Neural cell (in vitro differentiated cells): Measurements from ENCODE around the gene AKAP9. TPM values are rescaled to one million over a fixed set of nuclear protein-coding genes. Genes with fewer than 3 reads are reported as not detected.
"Not testable (repeated sequence)": the region's sequence is repeated elsewhere in the genome, so short reads cannot be mapped to it uniquely, and the experiment has no call there.

ENCODE experiments used
- H2AFZ ChIP-seq: fragments of 200-600, 300-800 bp; sonication (generic), shearing (Covaris generic); 2 replicates; pipeline ENCODE4 v1.6.0; 2014; ENCODE audit warnings: low read depth, mild to moderate bottlenecking, antibody characterized with exemption, low read length, moderate library complexity
- H3F3A ChIP-seq: fragments of 200-600 bp; shearing (Covaris generic); 2 replicates; pipeline ENCODE4 v1.6.1; 2016; ENCODE audit warnings: mild to moderate bottlenecking, moderate library complexity, mixed read lengths, antibody characterized with exemption, low read length; ENCODE audit not compliant: insufficient read depth, poor library complexity, severe bottlenecking
- H3K27ac ChIP-seq: fragments of 200-600, 300-800 bp; sonication (generic), shearing (Covaris generic); 2 replicates; pipeline ENCODE4 v1.5.1; 2014; ENCODE audit warnings: mild to moderate bottlenecking, low read length, moderate library complexity
- H3K27me3 ChIP-seq: fragments of 300-800, 200-600 bp; sonication (generic), shearing (Covaris generic); 2 replicates; pipeline ENCODE4 v1.6.0; 2014; ENCODE audit warnings: mild to moderate bottlenecking, low read depth, low read length, moderate library complexity; ENCODE audit not compliant: insufficient read depth
- H3K36me3 ChIP-seq: fragments of 300-800, 200-600 bp; sonication (generic), shearing (Covaris generic); 2 replicates; pipeline ENCODE4 v1.5.1; 2014; ENCODE audit warnings: mild to moderate bottlenecking, antibody characterized with exemption, low read length, moderate library complexity; ENCODE audit not compliant: insufficient read depth
- H3K4me2 ChIP-seq: fragments of 300-800, 200-600 bp; sonication (generic), shearing (Covaris generic); 2 replicates; pipeline ENCODE4 v1.6.0; 2014; ENCODE audit warnings: mild to moderate bottlenecking, low read length
- H3K4me3 ChIP-seq: fragments of 300-800, 200-600 bp; sonication (generic), shearing (Covaris generic); 2 replicates; pipeline ENCODE4 v1.5.1; 2014; ENCODE audit warnings: mild to moderate bottlenecking, low read length, moderate library complexity
- H3K79me2 ChIP-seq: fragments of 200-600 bp; shearing (Covaris generic); replicated peaks from 2 replicates; pipeline ENCODE4 v1.6.0; 2014; ENCODE audit warnings: mild to moderate bottlenecking, low read length, moderate library complexity; ENCODE audit not compliant: insufficient read depth
- H3K9ac ChIP-seq: fragments of 300-800, 200-600 bp; sonication (generic), shearing (Covaris generic); 2 replicates; pipeline ENCODE4 v1.6.1; 2016; ENCODE audit warnings: mild to moderate bottlenecking, low read length, mixed read lengths
- H3K9me2 ChIP-seq: fragments of 200-600 bp; shearing (Covaris generic); 2 replicates; pipeline ENCODE4 v1.6.1; 2016; ENCODE audit warnings: mild to moderate bottlenecking, low read length, mixed read lengths; ENCODE audit not compliant: insufficient read depth
- H3K9me3 ChIP-seq: fragments of 200-600, 300-800 bp; sonication (generic), shearing (Covaris generic); 2 replicates; pipeline ENCODE4 v1.6.1; 2016; ENCODE audit warnings: mild to moderate bottlenecking, mixed run types, low read length, moderate library complexity, mixed read lengths
- H4K20me1 ChIP-seq: fragments of 200-600 bp; shearing (Covaris generic); 2 replicates; pipeline ENCODE4 v1.6.1; 2016; ENCODE audit warnings: mild to moderate bottlenecking, mixed run types; ENCODE audit not compliant: insufficient read depth
- CTCF ChIP-seq: fragments of 450-650 bp; IDR thresholded peaks from 2 replicates; pipeline ENCODE4 v1.5.1; 2014; ENCODE audit warnings: antibody characterized with exemption, mild to moderate bottlenecking, moderate library complexity; ENCODE audit not compliant: poor library complexity, severe bottlenecking
- EP300 ChIP-seq: fragments of 450-650 bp; conservative IDR thresholded peaks from 2 replicates; pipeline ENCODE4 v1.6.1; 2014; ENCODE audit warnings: antibody characterized with exemption, mild to moderate bottlenecking, moderate library complexity; ENCODE audit not compliant: poor library complexity, severe bottlenecking
- EZH2 ChIP-seq: fragments of 200-600, 300-800 bp; shearing (Covaris generic), sonication (generic); IDR thresholded peaks from 2 replicates; pipeline ENCODE4 v1.6.1; 2014; ENCODE audit warnings: antibody characterized with exemption, low read length, borderline replicate concordance, mild to moderate bottlenecking; ENCODE audit not compliant: insufficient read depth, poor library complexity, severe bottlenecking
- MXI1 ChIP-seq: fragments of 450-650 bp; conservative IDR thresholded peaks from 2 replicates; pipeline ENCODE4 v1.6.1; 2014; ENCODE audit warnings: antibody characterized with exemption, mild to moderate bottlenecking; ENCODE audit not compliant: poor library complexity, severe bottlenecking
- POLR2AphosphoS5 ChIP-seq: IDR thresholded peaks from 2 replicates; pipeline ENCODE4 v1.6.1; 2012
- REST ChIP-seq: IDR thresholded peaks from 2 replicates; pipeline ENCODE4 v1.6.1; 2012; ENCODE audit warnings: borderline replicate concordance
- polyA plus RNA-seq: library from polyadenylated mRNA; depleted of rRNA; stranded (reverse); fragments of >200 nt; gene quantifications from 2 replicates; pipeline ENCODE4 v1.2.3, GENCODE V29; 2014

Gene AKAP9
- polyA plus RNA-seq, 1 donor from 2014 or later = 120 TPM

- no peak overlapping the region for H3K4me3 ChIP-seq
- H3K4me2 ChIP-seq = no peak overlapping the region
- peaks cover 16% of the 10 kb centered on the region for H4K20me1 ChIP-seq
- no peak overlapping the region for H3K27ac ChIP-seq
- H3K9ac ChIP-seq = no peak overlapping the region
- no peaks in the 10 kb centered on the region for H3K9me3 ChIP-seq
- no peak overlapping the region for H2AFZ ChIP-seq
- no peaks in the 10 kb centered on the region for H3K9me2 ChIP-seq
- no peak for TF ChIP-seq POLR2AphosphoS5
- no peak for TF ChIP-seq EZH2
- TF ChIP-seq REST = no peak
- no peak for TF ChIP-seq MXI1
- no peak for TF ChIP-seq EP300
- no peaks in the 10 kb centered on the region for H3F3A ChIP-seq
- peaks cover 96% of the 10 kb centered on the region for H3K79me2 ChIP-seq
- H3K27me3 ChIP-seq = no peaks in the 10 kb centered on the region
- H3K36me3 ChIP-seq = peaks cover 5% of the 10 kb centered on the region
Measured at GRCh38 chr7:91949221-91950009, 8.8 kb downstream of the AKAP9 start.

GRCh38 chr7:91953618-91954017, 13.0 kb downstream of the AKAP9 start:
- no peak overlapping the region for H3K27ac ChIP-seq
- H2AFZ ChIP-seq = no peak overlapping the region
- H3K36me3 ChIP-seq = peaks cover 9% of the 10 kb centered on the region
- no peaks in the 10 kb centered on the region for H3F3A ChIP-seq
- H3K4me2 ChIP-seq = no peak overlapping the region
- no peaks in the 10 kb centered on the region for H3K27me3 ChIP-seq
- TF ChIP-seq EP300 = no peak
- TF ChIP-seq CTCF = peak; percentile 24
- no peak for TF ChIP-seq REST
- H4K20me1 ChIP-seq = peaks cover 11% of the 10 kb centered on the region
- no peak overlapping the region for H3K9ac ChIP-seq
- no peaks in the 10 kb centered on the region for H3K9me2 ChIP-seq
- H3K9me3 ChIP-seq = no peaks in the 10 kb centered on the region
- peaks cover 92% of the 10 kb centered on the region for H3K79me2 ChIP-seq
- H3K4me3 ChIP-seq = no peak overlapping the region

DNA sequence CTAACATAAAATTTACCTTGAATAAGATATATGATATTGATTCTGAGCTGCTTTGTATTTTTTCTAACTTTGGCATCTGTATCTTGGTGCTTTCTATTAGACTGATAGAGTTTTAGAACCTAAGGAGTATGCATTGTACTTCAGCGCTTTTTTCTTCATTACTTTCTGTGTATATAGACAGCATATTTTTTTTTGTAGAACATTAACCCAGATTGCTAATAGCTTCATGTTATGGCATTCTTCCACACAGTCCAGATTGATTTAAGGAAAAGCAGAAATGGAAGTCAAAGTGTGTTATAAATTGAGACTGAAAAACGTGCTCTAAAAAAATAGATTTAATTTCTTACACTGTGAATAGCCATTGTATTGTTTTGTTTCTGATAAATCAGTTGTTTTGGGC, 15.8 kb downstream of the AKAP9 start:
- H3K9me2 ChIP-seq, H3K9ac ChIP-seq, H2AFZ ChIP-seq, H4K20me1 ChIP-seq, H3K27ac ChIP-seq, H3K4me2 ChIP-seq, H3F3A ChIP-seq, H3K4me3 ChIP-seq, H3K36me3 ChIP-seq, H3K9me3 ChIP-seq, H3K27me3 ChIP-seq: not testable (repeated sequence)
- peaks cover 90% of the 10 kb centered on the region for H3K79me2 ChIP-seq
